Measurements from ENCODE around the gene TXNL1.
"Not testable (repeated sequence)": the region's sequence is repeated elsewhere in the genome, so short reads cannot be mapped to it uniquely, and the experiment has no call there.

TXNL1 gene

GRCh38 chr18:56576826-56577573 is 61.4 kb downstream of the TXNL1 start:
- in situ Hi-C loops (cut with HindIII; ENCODE audit: low pct_ligation_motif_present, low pct_unique_long_range_greater_than_20kb, low sequenced_read_pairs) = no loop called here
- no peak for DNase-seq

DNA sequence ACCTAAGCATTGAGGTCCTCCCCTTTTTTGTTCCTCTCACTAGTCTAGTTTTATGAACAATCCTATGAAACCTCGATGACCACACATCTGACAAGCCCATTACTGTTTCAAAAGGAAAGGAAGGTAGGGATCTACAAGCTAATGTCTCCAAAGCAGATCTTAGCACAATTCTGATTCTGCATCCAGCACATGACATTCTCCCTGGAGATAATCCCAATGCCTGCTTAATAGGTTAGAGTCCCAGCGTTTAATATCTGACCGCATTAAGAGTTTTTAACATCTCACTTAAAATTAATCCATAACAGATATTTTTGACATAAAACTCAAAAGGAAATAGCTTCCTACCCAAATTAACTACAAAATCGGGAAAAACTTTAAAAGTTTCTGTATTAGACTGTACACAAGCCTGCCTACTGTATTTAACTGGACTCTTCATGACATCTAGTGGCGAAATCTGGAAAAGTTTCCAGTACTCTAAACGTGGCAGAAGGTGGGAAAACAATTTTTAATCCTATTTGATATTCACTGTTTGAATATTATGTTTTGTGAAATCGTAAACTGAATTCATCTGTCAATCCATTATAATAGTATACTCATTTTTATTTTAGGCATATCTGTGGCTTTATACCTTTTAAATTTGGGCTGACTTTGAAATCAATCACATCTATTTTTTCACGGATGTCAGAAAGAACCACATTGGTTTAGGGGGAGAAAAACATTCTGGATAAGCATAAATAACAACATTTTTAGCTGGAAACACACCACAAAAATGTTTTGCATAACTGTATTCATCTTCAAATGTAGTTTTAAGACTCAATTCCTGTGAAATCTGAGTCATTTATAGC is 62.4 kb downstream of the TXNL1 start:
- in situ Hi-C loops (cut with HindIII; ENCODE audit: low pct_ligation_motif_present, low pct_unique_long_range_greater_than_20kb, low sequenced_read_pairs) = no loop called here
- DNase-seq = peak; percentile 53

GRCh38 chr18:56574861-56575260 is 63.5 kb downstream of the TXNL1 start:
- no peak for DNase-seq

DNA sequence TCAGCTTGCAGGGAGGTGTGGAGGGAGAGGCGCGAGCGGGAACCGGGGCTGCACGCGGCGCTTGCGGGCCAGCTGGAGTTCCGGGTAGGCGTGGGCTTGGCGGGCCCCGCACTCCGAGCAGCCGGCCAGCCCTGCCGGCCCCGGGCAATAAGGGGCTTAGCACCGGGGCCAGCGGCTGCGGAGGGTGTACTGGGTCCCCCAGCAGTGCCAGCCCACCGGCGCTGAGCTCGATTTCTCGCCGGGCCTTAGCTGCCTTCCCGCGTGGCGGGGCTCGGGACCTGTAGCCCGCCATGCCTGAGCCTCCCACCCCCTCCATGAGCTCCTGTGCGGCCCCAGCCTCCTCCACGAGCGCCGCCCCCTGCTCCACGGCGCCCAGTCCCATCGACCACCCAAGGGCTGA is 66.1 kb downstream of the TXNL1 start:
- DNase-seq; in situ Hi-C loops (cut with HindIII; ENCODE audit: low pct_ligation_motif_present, low pct_unique_long_range_greater_than_20kb, low sequenced_read_pairs): not testable (repeated sequence)

More at GRCh38 chr18:56574861-56575260, 63.5 kb downstream of the TXNL1 start:
- in situ Hi-C loops (cut with HindIII; ENCODE audit: low pct_ligation_motif_present, low pct_unique_long_range_greater_than_20kb, low sequenced_read_pairs) = no loop called here

DNA sequence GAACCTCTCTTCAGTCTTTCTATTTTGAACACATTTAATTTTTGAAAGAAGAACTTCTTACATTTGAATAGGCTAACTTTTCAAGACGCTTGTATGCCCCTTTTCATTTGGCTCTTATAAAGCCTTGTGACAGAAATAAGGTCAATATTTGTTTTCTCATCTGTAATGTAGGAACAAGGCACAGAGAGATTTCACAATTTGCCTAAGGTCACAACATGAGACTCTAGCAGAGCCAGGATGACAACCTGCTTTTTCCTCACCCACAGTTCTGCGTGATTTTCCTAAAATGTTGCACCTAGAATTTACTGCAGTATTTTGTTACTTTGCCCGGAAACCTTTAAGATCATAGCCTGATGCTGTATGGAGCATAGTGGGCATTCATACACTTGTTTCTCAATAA is 67.4 kb downstream of the TXNL1 start:
- in situ Hi-C loops (cut with HindIII; ENCODE audit: low pct_ligation_motif_present, low pct_unique_long_range_greater_than_20kb, low sequenced_read_pairs) = no loop called here

DNA sequence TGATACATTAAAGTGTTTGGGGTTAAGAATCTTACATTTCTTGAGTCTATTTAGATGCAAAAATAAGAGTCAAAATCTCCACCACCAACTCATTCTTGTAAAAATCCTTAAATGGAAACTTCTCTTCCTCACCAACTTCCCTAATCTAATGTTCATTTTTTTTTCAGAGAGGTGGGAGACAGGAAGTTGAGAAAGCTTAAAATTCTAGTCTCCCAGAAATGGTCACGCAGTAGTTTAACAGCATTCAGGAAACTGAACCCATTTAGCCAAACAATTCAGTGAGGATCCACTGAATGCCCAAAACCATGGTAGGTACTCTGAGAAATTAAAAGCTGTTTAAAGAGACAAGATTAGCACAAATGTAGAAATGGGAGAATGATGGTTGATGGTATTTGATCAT is 69.0 kb downstream of the TXNL1 start:
- DNase-seq = no peak
- in situ Hi-C loops (cut with HindIII; ENCODE audit: low pct_ligation_motif_present, low pct_unique_long_range_greater_than_20kb, low sequenced_read_pairs) = no loop called here

More for the DNA sequence above, 67.4 kb downstream of the TXNL1 start:
- no peak for DNase-seq

- no peak for DNase-seq
- in situ Hi-C loops (cut with HindIII; ENCODE audit: low pct_ligation_motif_present, low pct_unique_long_range_greater_than_20kb, low sequenced_read_pairs) = no loop called here
Measured at GRCh38 chr18:56568986-56569385, 69.4 kb downstream of the TXNL1 start.

- in situ Hi-C loops (cut with HindIII; ENCODE audit: low pct_ligation_motif_present, low pct_unique_long_range_greater_than_20kb, low sequenced_read_pairs) = no loop called here
- DNase-seq = no peak
Measured at GRCh38 chr18:56565551-56566345, 72.6 kb downstream of the TXNL1 start.

DNA sequence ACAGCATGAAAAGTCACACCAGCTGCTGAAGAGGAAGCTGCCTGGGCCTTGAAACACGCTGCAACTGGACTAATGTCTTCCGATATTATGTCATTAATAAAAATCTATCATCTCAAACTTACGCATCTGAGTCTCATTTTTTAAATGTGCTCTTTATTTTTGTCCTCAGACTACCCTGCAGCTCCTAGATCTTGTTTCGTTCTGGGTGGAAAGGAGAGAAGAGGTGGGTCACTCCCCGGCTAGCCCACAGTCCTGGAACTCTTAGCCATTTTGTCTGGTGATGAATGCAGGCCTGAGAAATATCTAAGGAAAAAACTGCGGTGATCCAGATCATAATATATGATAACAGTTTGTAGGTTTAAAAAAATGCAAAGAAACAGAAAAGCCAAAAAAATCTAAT is 73.3 kb downstream of the TXNL1 start:
- in situ Hi-C loops (cut with HindIII; ENCODE audit: low pct_ligation_motif_present, low pct_unique_long_range_greater_than_20kb, low sequenced_read_pairs) = no loop called here
- DNase-seq = no peak

- no peak for DNase-seq
- in situ Hi-C loops (cut with HindIII; ENCODE audit: low pct_ligation_motif_present, low pct_unique_long_range_greater_than_20kb, low sequenced_read_pairs) = no loop called here
Measured at GRCh38 chr18:56563568-56563967, 74.8 kb downstream of the TXNL1 start.

DNA sequence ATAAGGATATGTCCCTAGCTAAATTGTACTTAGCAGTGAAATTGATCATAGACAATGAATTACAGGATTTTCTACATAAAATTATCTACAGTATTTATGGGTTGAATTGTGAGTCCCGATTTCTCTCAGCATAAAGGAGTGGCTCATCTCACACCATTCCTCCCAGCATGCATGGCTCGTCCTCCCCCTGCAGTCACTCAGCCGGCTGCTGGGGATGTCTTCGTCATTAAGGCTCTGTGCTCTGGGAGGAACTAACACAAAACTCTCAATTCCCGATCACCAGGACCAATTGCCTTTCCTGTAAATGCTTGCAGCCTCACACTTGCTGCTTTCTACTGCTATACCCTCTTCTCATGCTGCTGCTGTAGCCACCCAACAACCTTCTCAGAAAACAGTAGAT is 75.9 kb downstream of the TXNL1 start:
- no peak for DNase-seq
- in situ Hi-C loops (cut with HindIII; ENCODE audit: low pct_ligation_motif_present, low pct_unique_long_range_greater_than_20kb, low sequenced_read_pairs) = no loop called here

- no peak for DNase-seq
- in situ Hi-C loops (cut with HindIII; ENCODE audit: low pct_ligation_motif_present, low pct_unique_long_range_greater_than_20kb, low sequenced_read_pairs) = no loop called here
Measured at GRCh38 chr18:56560992-56561391, 77.4 kb downstream of the TXNL1 start.

GRCh38 chr18:56559044-56559443 is 79.3 kb downstream of the TXNL1 start:
- in situ Hi-C loops (cut with HindIII; ENCODE audit: low pct_ligation_motif_present, low pct_unique_long_range_greater_than_20kb, low sequenced_read_pairs) = no loop called here

DNA sequence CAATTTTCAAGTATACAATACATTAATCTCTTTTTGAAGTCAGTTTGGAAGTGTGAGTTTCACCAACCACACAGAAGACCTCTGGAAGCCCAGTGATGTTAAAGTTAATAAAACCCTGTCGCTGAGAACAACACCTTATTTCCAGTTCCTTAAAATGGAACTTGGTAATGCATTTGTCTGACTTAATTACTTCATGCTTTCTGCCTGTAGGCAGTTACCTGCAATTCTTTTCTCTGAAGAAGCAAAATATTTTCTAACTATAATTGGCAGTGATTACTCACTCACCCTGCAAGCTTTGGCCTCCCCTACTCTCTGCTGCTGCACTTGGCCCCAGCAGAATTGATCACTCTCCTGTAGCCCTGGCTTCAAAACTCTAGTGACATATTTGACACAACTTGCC is 81.5 kb downstream of the TXNL1 start:
- no peak for DNase-seq
- in situ Hi-C loops (cut with HindIII; ENCODE audit: low pct_ligation_motif_present, low pct_unique_long_range_greater_than_20kb, low sequenced_read_pairs) = no loop called here

More at GRCh38 chr18:56559044-56559443, 79.3 kb downstream of the TXNL1 start:
- no peak for DNase-seq

DNA sequence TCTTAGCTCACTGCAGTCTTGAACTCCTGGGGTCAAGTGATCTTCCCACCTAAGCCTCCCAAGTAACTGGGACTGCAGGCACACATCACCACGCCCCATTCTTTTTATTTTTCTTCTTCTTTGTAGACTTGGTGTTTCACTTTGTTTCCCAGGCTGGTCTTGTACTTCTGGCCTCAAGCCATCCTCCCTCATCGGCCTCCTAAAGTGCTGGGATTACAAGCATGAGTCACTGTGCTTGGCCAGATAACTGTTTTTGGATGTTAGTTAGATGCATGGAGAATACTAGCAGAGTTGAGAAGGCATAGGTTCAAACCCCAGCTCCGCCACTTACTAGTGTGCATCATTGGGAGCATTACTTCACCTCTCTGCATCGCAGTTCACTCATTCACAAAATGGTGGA is 88.3 kb downstream of the TXNL1 start:
- DNase-seq = no peak
- in situ Hi-C loops (cut with HindIII; ENCODE audit: low pct_ligation_motif_present, low pct_unique_long_range_greater_than_20kb, low sequenced_read_pairs) = no loop called here

Data from ACHN (cell line).